Heart left ventricle (tissue), 16 donors: ENCODE data around the gene FAAP100. TPM values are rescaled to one million over a fixed set of nuclear protein-coding genes. Genes with fewer than 3 reads are reported as not detected.

Source experiments
- ATAC-seq, 4 donors: fragments of 200-7000 bp; cut with Tn5 transposase; one replicate each; pipeline ENCODE4 v1.9.1; 2020 to 2022; ENCODE audit warnings: moderate library complexity in 4 of 4, mild to moderate bottlenecking in 3 of 4, moderate number of reproducible peaks in 1 of 4
- DNase-seq, 5 donors: peaks; one replicate each; pipeline ENCODE4 v3.0.0-alpha.2; 2020
- H3K27ac ChIP-seq, 12 donors: fragments of 200-600 bp; sonication (generic) in 4 of 12; one replicate each; pipeline versions ENCODE4 v1.5.0 to v1.8.0; 2016 to 2022; ENCODE audit warnings: mild to moderate bottlenecking in 2 of 12
- H3K27me3 ChIP-seq, 9 donors: fragments of 200-600 bp; sonication (generic) in 2 of 9; one replicate each; pipeline versions ENCODE4 v1.5.1 to v1.8.0; 2016 to 2022; ENCODE audit warnings: mild to moderate bottlenecking in 3 of 9
- H3K36me3 ChIP-seq, 9 donors: fragments of 200-600 bp; sonication (generic) in 2 of 9; one replicate each; pipeline versions ENCODE4 v1.5.0 to v1.8.0; 2018 to 2022; ENCODE audit warnings: mild to moderate bottlenecking in 2 of 9
- H3K4me1 ChIP-seq, 12 donors: fragments of 200-600 bp; sonication (generic) in 4 of 12; one replicate each; pipeline versions ENCODE4 v1.5.0 to v1.8.0; 2016 to 2022; ENCODE audit warnings: mild to moderate bottlenecking in 3 of 12
- H3K4me3 ChIP-seq, 12 donors: fragments of 200-600 bp; sonication (generic) in 4 of 12; one replicate each; pipeline versions ENCODE4 v1.5.0 to v1.8.0; 2017 to 2022; ENCODE audit warnings: mild to moderate bottlenecking in 9 of 12, moderate library complexity in 4 of 12
- H3K9me3 ChIP-seq, 12 donors: fragments of 200-600 bp; sonication (generic) in 4 of 12; one replicate each; pipeline versions ENCODE4 v1.5.0 to v1.8.0; 2016 to 2022; ENCODE audit warnings: mild to moderate bottlenecking in 1 of 12
- CTCF ChIP-seq, 12 donors: fragments of 200-600 bp; sonication (generic) in 4 of 12; IDR thresholded peaks; one replicate each; pipeline versions ENCODE4 v1.5.0 to v1.8.0; 2018 to 2022; ENCODE audit warnings: antibody characterized with exemption in 12 of 12, mild to moderate bottlenecking in 5 of 12
- POLR2A ChIP-seq, 2 donors: fragments of 450-650 bp; IDR thresholded peaks; one replicate each; pipeline ENCODE4 v1.6.1; 2017; ENCODE audit warnings: antibody characterized with exemption in 2 of 2, mild to moderate bottlenecking in 2 of 2, moderate library complexity in 2 of 2
- WGBS, 4 donors: extraction: QIAGEN DNeasy Blood & Tissue Kit in 2 of 4; methylation state at CpG; one replicate each; pipeline versions ENCODE4 v1.1.5 to v1.1.7; 2013 to 2018; 5-methylcytosine and 5-hydroxymethylcytosine counted together
- intact Hi-C, 10 donors: fragments of 100-400 bp; cut with DNase I; formaldehyde crosslinking; loops; one replicate each; pipeline versions ENCODE4 v1.11.1 to v1.14.2; 2022
- polyA plus RNA-seq, 2 donors: library from polyadenylated mRNA; stranded (reverse); fragments of 200-250 nt; gene quantifications; one replicate each; pipeline ENCODE4 v1.2.3, GENCODE V29; 2013
- total RNA-seq, 9 donors: library from RNA; depleted of rRNA in 2 of 9; stranded (reverse); fragments of >200 nt in 2 of 9; fragmentation: NEBNext Ultra II Directional in 3 of 9; extraction: Animal tissue kit (Norgen Biotek cat#: 25700) in 3 of 9; gene quantifications; one replicate each; pipeline versions ENCODE4 v1.1.0 to v1.2.4, GENCODE V29; 2016 to 2023
- donor health status: ischemic (EF 13 %, LVEDD 7.1; RV severe dilation, severe dysfunction).
- donor health status: healthy with polysubstance abuse.
- donor health status: DM: no; HTN: yes; CAD: no.
- donor health status: DM: no; HTN: no; CAD: no.
- donor health status: ischemic (EF 25% LVEDD 6.9; RV normal size, moderate dysfunction).
- donor health status: ischemic (EF 25% LVEDD 5.7; RV mildly dilated, moderate dysfunction).
- donor health status: healthy.
- donor health status: DM: yes; HTN: yes; CAD: no.
- donor health status: ischemic (EF 35%, LVEDD 5.7; RV mildly dilated, moderate dysfunction).
- donor health status: nonischemic (EF 11% LVEDD 7.7; RV severe dilation, severe dysfunction).
- donor health status: DM: yes; HTN: yes; CAD: no.
- donor health status: PGD.
- donor health status: ischemic (EF 29% LVEDD 5.4; RV normal size, mild dysfunction).
- donor health status: nonischemic (EF 23%, LVEDD 6.1; RV moderate dilation, normal function).

The FAAP100 gene
- total and polyA plus RNA-seq, 11 donors, result 10.1 to 21.6 (median 16.6) TPM

DNA sequence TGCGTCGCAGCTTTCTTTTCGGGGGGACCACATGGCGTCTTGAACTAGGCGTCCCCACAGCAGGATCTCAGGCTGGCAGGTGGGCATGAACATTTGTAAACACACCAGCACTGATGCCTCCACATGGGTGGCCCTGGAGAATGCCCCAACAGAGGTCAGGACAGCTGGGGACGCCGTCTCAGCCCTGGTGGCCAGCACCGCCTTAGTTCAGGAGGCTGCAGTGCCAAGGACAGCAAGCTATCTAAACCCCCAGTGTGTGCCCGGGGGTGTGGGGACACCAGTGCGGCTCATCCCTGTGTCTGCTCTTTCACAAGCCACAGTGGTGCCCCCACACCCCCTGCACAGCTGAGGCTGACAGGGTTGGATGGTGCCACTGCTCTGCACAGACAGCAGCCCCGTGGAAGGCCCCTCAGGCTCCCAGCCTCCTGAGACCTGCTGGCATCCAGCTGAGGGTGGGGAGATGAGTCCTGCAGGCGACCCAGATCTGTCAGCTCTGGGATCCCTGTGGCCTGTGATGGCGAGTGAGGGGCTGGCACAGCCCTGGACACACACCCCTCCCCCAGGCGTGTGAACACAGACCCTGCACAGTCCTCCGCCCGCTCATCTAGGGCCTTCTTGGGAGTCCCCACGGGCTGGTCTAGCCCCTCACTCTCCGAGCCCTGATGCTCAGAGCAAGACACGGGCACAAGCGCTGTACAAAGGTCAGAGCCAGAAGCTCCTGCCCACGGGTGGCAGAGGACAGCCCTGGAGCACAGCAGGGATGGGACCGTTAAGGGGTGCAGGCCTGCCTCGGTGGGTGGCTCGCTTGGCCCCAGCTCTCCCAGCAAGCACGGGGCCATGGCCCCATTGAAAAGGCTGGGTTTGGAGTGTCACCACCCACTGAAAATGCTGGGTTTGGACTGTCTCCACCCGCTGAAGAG is 13.2 kb downstream of the FAAP100 start:
- no peaks in the 10 kb centered on the region for H3K9me3 ChIP-seq
- TF ChIP-seq POLR2A (IDR thresholded peaks at IDR 0.05) (no peak), CTCF (IDR thresholded peaks at IDR 0.05) (no peak)
- H3K4me1 ChIP-seq, result peaks cover 0 to 33% (median 17%) of the 10 kb centered on the region in 12 donors
- peaks cover 0 to 48% (median 23%) of the 10 kb centered on the region in 9 donors for H3K36me3 ChIP-seq
- H3K27me3 ChIP-seq, result peaks cover 0 to 36% (median 27%) of the 10 kb centered on the region in 9 donors
- 87 to 95% (median 92%) methylated on average over 18 to 26 of the region's 26 CpGs for WGBS, 4 donors
- no peak for ATAC-seq
- intact Hi-C loops, result loop anchor here in 7 of 10 donors (5.0 to 10.0 kb wide), 3 partner anchors 64 to 397 kb away; no protein-coding TSS in a partner anchor
- DNase-seq, result peak in 1 of 5 donors; percentile 21
- H3K4me3 ChIP-seq, result no peak overlapping the region
- no peak overlapping the region for H3K27ac ChIP-seq

DNA sequence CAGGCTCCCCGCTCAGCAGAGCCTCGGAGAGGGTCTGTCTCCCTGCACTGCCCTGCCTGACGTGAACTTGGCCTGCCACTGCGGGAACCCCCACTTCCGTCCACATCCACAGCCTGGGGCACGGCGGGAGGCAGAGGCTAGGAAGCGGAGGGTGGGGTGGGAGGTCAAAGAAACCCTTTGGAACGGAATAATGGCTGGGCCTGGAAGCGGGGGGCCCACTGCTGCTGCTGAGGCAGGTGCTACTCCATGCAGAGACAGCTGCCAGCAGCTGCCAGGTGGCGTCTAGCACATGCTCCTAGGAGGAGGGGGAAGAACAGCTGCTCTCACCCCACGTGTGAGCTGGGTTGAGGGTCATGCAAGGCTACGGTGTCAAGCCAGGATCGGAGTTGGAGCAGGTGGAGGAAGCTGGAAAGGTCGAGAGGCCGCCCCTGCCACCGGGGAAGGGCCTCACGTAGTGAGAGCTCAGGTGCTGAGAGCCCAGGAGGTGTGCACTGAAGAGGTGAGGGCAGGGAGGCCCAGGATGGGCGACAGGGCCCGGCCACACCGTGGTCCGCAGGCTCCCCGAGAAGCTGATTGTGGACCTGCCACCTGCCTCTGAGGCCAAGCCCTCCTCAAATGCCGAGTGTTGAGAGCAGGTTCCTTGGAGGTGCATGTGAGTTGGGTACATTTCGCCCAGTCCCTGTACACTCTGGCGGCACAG is 14.1 kb downstream of the FAAP100 start:
- intact Hi-C loops, result loop anchor here in 7 of 10 donors (5.0 to 10.0 kb wide), 3 partner anchors 63 to 396 kb away; no protein-coding TSS in a partner anchor
- DNase-seq, result peak in 1 of 5 donors; percentile 25

GRCh38 chr17:81537343-81537855 is 14.8 kb downstream of the FAAP100 start:
- intact Hi-C loops, result loop anchor here in 7 of 10 donors (5.0 to 10.0 kb wide), 3 partner anchors 63 to 395 kb away; no protein-coding TSS in a partner anchor
- peaks cover 0 to 21% (median 16%) of the 10 kb centered on the region in 12 donors for H3K4me1 ChIP-seq
- no peak for DNase-seq
- H3K27me3 ChIP-seq, result peaks cover 0 to 36% (median 30%) of the 10 kb centered on the region in 9 donors
- no peak overlapping the region for H3K4me3 ChIP-seq
- no peak overlapping the region for H3K27ac ChIP-seq
- H3K9me3 ChIP-seq, result no peaks in the 10 kb centered on the region
- H3K36me3 ChIP-seq, result peaks cover 0 to 33% (median 16%) of the 10 kb centered on the region in 9 donors
- WGBS, 4 donors, result 6 to 11% (median 8%) methylated on average over 8 to 17 of the region's 17 CpGs
- TF ChIP-seq CTCF (IDR thresholded peaks at IDR 0.05) (peak; percentile 50 to 73 (median 65)), POLR2A (IDR thresholded peaks at IDR 0.05) (no peak)
- ATAC-seq, result peak; percentile 37 to 68 (median 55)

More for the DNA sequence above, 14.1 kb downstream of the FAAP100 start:
- Histone ChIP-seq H3K27ac (no peak overlapping the region), H3K4me1 (peaks cover 0 to 27% (median 17%) of the 10 kb centered on the region in 12 donors), H3K27me3 (peaks cover 0 to 36% (median 30%) of the 10 kb centered on the region in 9 donors), H3K9me3 (no peaks in the 10 kb centered on the region), H3K4me3 (no peak overlapping the region), H3K36me3 (peaks cover 0 to 39% (median 22%) of the 10 kb centered on the region in 9 donors)
- peak in 1 of 4 donors; percentile 1 for ATAC-seq
- peak in 1 of 12 donors; percentile 6 for TF ChIP-seq CTCF (IDR thresholded peaks at IDR 0.05)
- no peak for TF ChIP-seq POLR2A (IDR thresholded peaks at IDR 0.05)
- 72 to 76% (median 73%) methylated on average over 24 to 26 of the region's 26 CpGs for WGBS, 4 donors
